SK-N-MC (cell line): ENCODE results near the gene SLC47A1.

ENCODE experiments used
- EZH2 ChIP-seq: fragments of 200-600 bp; sonication (generic); IDR thresholded peaks from one replicate; pipeline ENCODE4 v1.6.1; 2017; ENCODE audit warnings: antibody characterized with exemption
- POLR2AphosphoS5 ChIP-seq: IDR thresholded peaks from 2 replicates; pipeline ENCODE4 v1.6.1; 2012; ENCODE audit warnings: mild to moderate bottlenecking, low read depth, low read length, borderline replicate concordance

DNA sequence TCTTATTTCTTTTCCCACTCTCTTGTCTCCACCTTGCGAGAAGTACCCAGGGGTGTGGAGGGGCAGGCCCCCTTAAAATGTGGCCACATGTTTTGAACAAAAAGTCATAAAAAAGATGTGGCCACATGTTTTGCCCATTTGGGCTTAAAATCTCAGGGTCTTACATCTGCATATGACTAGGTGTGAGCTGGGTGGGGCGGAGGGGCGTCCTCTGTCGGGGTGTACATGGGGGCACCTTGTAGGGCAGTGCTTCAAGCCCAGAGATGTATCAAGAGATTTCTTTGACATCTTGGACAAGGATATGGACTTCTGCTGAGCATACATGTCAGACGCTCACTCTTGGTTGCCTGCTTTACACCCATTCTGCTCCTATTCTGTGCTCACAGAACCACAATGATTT, 13.0 kb upstream of the SLC47A1 start:
- no peak for TF ChIP-seq EZH2
- TF ChIP-seq POLR2AphosphoS5 = no peak
